ENCODE measurements around the gene SNX2.
A peak's percentile ranks its signal among the peaks of the same experiment; 100 is the strongest.

Gene SNX2, protein sequence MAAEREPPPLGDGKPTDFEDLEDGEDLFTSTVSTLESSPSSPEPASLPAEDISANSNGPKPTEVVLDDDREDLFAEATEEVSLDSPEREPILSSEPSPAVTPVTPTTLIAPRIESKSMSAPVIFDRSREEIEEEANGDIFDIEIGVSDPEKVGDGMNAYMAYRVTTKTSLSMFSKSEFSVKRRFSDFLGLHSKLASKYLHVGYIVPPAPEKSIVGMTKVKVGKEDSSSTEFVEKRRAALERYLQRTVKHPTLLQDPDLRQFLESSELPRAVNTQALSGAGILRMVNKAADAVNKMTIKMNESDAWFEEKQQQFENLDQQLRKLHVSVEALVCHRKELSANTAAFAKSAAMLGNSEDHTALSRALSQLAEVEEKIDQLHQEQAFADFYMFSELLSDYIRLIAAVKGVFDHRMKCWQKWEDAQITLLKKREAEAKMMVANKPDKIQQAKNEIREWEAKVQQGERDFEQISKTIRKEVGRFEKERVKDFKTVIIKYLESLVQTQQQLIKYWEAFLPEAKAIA

DNA sequence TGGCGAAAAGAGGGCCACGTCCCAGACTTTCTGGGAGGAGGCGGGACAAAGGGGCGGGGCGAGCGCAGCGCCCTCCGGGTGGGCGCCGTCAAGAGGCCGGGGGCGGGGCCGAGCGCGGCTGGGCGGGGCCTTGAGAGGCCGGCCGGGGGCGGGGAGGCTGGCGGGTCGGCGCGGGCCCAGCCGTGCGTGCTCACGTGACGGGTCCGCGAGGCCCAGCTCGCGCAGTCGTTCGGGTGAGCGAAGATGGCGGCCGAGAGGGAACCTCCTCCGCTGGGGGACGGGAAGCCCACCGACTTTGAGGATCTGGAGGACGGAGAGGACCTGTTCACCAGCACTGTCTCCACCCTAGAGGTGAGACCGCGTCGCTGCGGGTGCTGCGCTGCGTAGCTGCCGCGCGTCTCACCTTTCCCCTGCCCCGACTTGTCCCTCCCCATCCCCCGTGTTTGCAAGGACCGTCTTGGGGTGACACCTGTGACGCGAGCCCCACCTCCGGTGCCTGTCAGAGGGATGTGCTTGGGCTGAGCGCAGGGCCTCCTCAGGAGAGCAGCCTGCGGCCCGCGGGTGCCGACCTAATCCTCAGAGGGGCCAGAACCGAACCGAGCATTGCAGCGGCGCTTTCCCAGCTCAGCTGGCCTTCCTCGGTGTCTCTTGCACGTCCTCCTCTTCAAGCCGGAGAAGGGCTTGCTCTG, at the start of gene SNX2:
Gene SNX2 (plus strand): TSS at position 220 of the 689 bp plus-strand sequence. CDS start 24 bp downstream, at position 244.
- TF ChIP-seq ZNF274 (IDR thresholded peaks at IDR 0.05; ENCODE audit: low read depth, low read length) = no peak
- H3K4me3 ChIP-seq (ENCODE audit: low read length) = peak within 1 kb of the TSS; percentile 81

DNA sequence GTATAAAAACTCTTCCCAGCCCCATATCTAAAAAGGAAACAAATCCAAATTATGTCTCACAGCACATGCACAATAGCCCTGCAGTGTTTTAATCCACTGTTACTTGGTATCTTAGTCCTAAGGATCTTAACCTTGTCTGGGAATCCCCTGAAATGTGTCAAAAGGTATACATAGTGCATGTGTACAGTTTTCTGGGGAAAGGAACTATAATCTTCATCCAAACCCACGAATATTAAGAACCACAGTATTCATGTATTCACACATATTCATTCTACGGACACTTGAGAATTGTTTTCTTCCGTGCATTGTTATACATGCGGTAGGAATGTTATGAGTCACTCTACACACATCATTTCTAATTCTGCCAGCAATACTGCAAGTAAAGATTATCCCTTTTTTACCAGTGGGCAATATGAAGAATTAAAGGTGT, 47.8 kb upstream of the SNX2 start:
- no peak for TF ChIP-seq ZNF274 (IDR thresholded peaks at IDR 0.05; ENCODE audit: low read depth, low read length)
- no peak overlapping the region for H3K4me3 ChIP-seq (ENCODE audit: low read length)

DNA sequence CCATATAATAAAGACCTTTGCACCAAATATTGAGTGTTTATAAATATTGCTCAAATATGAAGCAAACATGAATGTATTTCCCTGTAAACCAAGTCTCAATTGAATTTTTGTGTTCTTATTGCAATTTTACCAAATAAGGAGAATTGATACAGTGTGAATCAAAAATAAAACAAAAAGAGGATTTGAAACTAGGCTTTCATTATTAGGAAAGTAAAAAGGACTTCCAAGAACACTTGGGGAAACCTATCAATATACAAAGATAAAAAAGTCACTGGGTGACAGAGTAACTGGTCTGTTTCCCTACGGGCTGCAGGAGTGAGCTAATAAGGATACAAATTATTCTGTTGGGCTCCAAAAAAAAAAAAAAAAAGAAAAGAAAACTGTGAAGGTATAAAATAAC, 44.8 kb upstream of the SNX2 start:
- H3K4me3 ChIP-seq (ENCODE audit: low read length) = no peak overlapping the region
- no peak for TF ChIP-seq ZNF274 (IDR thresholded peaks at IDR 0.05; ENCODE audit: low read depth, low read length)

DNA sequence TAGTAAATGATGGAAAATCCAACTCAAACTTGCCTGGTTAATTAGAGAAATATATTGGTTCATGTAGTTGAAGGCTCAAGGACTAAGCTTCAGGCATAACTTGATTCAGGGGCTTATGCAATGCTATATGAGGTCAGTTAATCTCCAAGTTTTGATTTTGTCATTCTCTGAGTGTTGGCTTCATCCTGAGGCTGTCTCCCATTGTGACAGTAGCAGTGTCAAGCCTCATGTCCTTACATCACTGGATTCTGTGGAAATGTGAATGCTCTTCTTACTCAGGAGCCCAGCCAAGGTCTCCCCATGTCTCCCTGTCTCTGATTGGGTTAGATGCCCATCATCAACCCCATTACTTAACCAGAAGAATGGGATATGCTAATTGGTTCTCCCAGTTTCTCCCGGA, 44.4 kb upstream of the SNX2 start:
- no peak for TF ChIP-seq ZNF274 (IDR thresholded peaks at IDR 0.05; ENCODE audit: low read depth, low read length)
- H3K4me3 ChIP-seq (ENCODE audit: low read length) = no peak overlapping the region

DNA sequence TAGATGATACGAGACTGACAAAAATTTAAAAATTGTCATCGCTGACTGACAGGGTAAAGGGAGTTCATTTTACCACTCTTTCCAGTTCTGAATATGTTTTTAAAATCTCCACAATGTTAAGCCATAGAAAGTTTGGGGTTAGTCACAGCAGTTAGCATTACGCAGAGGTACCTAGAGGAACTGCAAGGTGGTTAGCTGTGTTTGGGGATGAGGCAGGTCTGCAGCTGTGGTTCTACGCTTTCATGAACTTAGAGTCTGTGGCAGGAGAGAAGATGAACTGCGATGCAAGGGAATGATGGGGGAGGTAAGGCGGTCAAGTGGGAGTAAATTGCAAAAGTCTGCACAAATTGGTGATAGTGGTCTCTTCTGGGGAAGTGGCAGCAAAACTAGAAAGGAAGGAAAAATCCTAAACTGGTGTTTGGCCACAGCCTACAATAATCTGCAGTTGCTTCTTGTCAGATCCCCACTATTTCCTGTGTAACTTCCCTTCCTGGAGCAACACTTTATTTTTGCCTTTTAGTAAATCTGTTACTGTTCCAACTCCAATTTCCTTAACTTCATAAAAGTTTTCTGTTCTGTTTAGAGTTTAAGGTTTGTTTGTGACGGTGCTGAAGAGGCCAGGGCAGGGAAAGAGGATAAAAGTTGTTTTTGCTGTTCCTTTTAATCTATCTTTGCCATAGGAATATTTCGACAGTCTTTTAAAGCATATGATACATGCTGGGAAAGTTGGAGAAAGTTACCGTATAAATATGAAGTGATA, 38.6 kb upstream of the SNX2 start:
- no peak for TF ChIP-seq ZNF274 (IDR thresholded peaks at IDR 0.05; ENCODE audit: low read depth, low read length)
- no peak overlapping the region for H3K4me3 ChIP-seq (ENCODE audit: low read length)

DNA sequence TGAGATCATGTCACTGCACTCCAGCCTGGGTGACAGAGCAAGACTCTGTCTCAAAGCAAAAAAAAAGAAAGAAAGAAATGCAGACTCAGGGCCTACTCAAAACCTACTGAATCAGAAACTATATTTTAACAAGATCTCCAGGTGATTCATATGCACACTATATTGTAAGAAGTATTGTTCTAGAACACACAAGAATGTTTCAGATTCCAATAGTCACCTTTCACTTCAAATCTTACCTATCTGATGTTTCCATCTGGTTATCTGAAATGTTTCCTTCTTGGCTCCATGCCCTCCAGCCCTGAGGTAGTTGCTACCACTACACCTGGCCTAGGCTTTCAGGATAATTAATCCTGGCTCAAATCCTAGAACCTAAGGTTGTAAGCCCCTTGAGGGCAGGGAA, 36.8 kb upstream of the SNX2 start:
- TF ChIP-seq ZNF274 (IDR thresholded peaks at IDR 0.05; ENCODE audit: low read depth, low read length) = no peak
- no peak overlapping the region for H3K4me3 ChIP-seq (ENCODE audit: low read length)

DNA sequence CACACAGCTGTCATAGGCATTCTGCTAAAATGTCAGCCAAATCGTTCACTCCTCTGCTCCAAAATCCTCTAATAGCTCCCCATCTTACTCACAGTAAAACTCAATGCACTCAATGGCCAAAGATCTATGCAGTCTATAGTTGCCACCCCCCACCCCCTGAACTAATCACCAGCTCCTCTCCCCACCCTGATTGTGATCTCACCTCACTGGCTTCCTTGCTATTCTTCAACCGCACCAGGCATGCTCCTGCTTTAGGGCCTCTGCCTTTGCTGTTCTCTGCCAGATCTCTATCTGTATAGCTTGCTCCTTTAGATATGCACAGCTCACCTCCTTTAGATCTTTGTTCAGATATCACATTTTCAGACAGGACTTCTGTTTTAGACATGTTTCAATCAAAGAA, 33.2 kb upstream of the SNX2 start:
- TF ChIP-seq ZNF274 (IDR thresholded peaks at IDR 0.05; ENCODE audit: low read depth, low read length) = no peak
- H3K4me3 ChIP-seq (ENCODE audit: low read length) = no peak overlapping the region

DNA sequence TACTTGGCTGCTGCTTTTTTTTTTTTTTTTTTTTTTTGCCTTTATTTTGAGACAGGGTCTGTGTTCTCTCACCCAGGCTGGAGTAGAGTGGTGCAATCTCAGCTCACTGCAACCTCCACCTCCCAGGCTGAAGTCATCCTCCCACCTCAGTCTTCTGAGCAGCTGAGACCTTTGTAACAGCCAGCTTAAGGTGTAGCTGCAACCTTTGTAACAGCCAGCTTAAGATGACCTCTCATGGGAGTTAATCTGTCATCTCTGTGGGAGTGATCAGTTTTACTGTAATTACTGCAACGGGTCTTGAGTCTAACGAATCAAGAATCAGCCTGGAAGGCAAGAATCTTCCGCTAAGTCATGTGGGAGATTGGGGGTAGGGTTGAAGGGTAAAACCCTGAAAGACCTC, 31.6 kb upstream of the SNX2 start:
- no peak overlapping the region for H3K4me3 ChIP-seq (ENCODE audit: low read length)
- no peak for TF ChIP-seq ZNF274 (IDR thresholded peaks at IDR 0.05; ENCODE audit: low read depth, low read length)

DNA sequence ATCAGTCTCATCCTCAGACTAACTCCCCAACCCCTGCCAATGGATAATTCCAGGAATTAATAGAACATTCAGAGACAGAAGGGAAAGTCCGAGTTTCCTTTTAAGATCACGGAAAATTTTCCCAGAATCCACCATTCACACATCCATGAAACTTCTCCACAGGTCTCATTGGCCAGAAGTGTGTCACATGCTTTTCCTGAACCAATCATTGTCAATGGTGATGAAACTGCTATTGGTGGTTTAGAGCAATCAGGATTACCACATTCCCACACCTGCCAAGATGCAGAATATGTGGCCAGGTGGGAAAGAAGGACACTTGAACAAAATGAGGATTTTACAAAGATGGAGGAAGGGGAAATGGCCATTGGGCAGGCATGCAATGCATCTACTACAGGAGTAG, 29.3 kb upstream of the SNX2 start:
- TF ChIP-seq ZNF274 (IDR thresholded peaks at IDR 0.05; ENCODE audit: low read depth, low read length) = no peak
- H3K4me3 ChIP-seq (ENCODE audit: low read length) = no peak overlapping the region

DNA sequence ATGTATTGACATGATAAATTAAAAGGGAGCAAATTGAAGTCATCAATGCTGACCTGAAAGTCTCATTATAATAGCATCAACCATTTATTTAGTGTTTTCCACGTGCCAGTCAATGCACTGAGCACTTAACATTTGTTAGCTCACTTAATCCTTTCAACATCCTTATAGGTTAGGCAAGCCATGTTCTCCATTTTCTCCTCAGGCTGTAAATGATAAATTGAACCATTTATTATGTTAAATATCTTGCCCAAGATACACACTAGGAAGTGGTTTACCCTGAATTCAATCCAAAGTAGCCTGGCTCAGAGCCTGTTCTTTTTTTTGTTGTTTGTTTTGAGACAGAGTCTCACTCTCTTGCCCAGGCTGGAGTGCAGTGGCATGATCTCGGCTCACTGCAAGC, 25.0 kb upstream of the SNX2 start:
- no peak for TF ChIP-seq ZNF274 (IDR thresholded peaks at IDR 0.05; ENCODE audit: low read depth, low read length)
- no peak overlapping the region for H3K4me3 ChIP-seq (ENCODE audit: low read length)

DNA sequence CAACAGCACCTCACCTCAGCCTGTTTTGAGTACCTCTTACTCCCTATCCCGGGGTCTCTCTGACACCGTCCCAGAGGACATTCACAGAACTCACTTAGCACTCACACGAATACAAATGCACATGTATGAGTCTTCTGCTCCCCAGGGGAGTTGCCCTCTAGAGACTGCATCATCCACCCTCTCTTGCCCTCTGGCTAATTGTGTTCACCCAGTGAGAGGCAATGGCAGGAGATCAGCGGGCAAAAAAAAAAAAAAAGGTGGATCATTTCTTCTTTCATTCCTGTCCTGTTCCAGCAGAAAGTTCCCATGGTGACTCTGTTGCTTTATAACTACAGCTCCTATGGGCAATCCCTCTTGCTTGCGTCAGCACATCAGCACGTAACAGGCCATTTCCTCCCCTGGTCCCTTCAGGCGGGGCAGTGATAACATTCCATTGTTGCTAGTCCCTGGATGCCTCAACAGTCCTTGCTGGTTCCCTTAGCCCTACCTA, 23.5 kb upstream of the SNX2 start:
- no peak overlapping the region for H3K4me3 ChIP-seq (ENCODE audit: low read length)
- TF ChIP-seq ZNF274 (IDR thresholded peaks at IDR 0.05; ENCODE audit: low read depth, low read length) = no peak

DNA sequence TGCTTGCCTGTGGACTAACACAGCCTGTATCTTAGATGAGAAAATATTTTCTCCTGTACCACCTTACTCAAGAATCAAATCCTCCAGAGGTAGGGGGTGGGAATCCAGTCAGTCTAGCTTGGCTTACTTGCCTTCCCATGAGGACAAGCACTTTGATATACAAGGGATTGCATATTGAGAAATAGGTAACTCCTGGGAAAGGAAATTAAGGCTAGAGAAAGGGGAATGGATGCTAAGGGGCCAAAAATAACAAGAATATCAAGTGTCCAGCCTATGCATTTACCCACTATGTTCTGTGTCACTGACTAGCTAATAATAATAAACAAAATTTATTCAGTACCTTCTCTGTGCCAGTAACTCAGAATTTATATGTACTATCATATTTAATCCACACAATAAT, 21.4 kb upstream of the SNX2 start:
- no peak for TF ChIP-seq ZNF274 (IDR thresholded peaks at IDR 0.05; ENCODE audit: low read depth, low read length)

DNA sequence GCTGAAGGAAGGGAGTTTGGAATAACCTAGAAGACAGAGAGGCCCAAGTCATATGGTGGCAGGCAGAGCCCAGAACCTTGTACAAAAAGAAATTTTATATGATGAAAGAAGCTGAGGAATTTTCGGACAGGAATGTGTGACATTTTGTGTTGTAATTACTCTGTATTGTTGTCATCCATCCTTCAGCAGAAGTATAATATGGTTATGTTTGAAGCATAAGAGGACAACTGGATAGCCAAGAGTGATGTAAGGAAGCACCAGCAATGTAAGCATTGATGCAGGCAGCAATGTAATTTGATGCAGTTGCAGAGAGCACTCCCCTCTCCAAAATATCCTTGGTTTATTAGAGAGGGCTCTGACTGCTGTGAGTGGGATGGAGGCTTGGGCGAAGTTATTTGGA, 19.1 kb upstream of the SNX2 start:
- no peak for TF ChIP-seq ZNF274 (IDR thresholded peaks at IDR 0.05; ENCODE audit: low read depth, low read length)
- no peak overlapping the region for H3K4me3 ChIP-seq (ENCODE audit: low read length)

More for the DNA sequence above, 21.4 kb upstream of the SNX2 start:
- H3K4me3 ChIP-seq (ENCODE audit: low read length) = no peak overlapping the region

DNA sequence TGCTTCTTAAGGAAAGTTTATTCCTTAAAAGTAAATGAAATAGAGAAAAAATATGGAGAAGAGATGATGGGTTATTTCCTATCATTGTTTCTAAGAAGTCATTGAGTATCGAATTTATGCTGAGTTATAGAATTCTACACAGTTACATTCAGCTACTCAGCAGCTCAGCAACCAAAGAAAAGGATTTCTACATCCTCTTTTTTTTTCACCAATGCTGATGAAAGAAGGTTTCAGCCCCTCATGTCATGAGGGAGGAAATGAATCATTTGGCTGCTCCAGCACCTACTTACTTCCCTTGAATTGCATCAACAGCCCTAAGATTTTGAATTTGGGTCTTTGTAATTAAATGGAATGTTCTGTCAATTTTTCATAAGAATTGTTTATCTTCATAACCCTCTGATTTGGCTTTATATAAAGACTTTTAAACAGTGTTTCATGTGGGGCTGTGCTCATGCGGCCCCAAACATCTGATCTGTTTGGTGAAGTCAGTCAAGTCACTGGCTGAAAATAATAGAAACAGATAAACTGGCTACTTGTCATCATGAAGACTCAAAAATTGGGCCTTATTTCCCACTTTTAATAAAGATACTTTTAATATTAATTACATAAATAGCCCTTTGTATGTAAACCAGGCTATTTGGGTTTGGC, 18.5 kb upstream of the SNX2 start:
- no peak overlapping the region for H3K4me3 ChIP-seq (ENCODE audit: low read length)
- TF ChIP-seq ZNF274 (IDR thresholded peaks at IDR 0.05; ENCODE audit: low read depth, low read length) = no peak
